Measurements from ENCODE around the gene EGFL8.

DNA sequence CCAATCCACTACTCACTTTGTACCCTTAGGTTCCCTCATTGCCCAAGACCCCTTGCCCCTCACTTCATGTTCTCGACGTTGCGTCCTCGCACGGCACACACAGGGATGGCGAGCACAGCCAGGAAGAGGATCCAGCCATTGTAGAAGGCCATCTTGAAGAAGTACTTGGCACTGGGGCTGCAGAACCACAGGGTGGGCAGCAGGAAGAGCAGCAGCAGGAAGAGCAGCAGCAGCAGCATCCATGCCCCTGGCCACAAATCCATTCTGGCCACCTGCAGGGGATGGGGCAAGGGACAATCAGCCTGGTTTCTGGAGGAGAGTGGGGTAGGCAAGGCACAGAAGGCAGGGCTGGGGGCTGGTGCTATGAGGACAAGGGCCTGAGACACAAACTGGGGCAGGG is 6.8 kb downstream of the EGFL8 start:
- TF ChIP-seq, protein P1, sequence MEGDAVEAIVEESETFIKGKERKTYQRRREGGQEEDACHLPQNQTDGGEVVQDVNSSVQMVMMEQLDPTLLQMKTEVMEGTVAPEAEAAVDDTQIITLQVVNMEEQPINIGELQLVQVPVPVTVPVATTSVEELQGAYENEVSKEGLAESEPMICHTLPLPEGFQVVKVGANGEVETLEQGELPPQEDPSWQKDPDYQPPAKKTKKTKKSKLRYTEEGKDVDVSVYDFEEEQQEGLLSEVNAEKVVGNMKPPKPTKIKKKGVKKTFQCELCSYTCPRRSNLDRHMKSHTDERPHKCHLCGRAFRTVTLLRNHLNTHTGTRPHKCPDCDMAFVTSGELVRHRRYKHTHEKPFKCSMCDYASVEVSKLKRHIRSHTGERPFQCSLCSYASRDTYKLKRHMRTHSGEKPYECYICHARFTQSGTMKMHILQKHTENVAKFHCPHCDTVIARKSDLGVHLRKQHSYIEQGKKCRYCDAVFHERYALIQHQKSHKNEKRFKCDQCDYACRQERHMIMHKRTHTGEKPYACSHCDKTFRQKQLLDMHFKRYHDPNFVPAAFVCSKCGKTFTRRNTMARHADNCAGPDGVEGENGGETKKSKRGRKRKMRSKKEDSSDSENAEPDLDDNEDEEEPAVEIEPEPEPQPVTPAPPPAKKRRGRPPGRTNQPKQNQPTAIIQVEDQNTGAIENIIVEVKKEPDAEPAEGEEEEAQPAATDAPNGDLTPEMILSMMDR (IDR thresholded peaks at IDR 0.05), result no peak
- no peak for TF ChIP-seq POLR2A (IDR thresholded peaks at IDR 0.05)

Data from Peyer's patch (tissue), 4 donors.